ENCODE data around the gene POLR2J.
"Not testable (repeated sequence)": the region's sequence is repeated elsewhere in the genome, so short reads cannot be mapped to it uniquely, and the experiment has no call there.

DNA sequence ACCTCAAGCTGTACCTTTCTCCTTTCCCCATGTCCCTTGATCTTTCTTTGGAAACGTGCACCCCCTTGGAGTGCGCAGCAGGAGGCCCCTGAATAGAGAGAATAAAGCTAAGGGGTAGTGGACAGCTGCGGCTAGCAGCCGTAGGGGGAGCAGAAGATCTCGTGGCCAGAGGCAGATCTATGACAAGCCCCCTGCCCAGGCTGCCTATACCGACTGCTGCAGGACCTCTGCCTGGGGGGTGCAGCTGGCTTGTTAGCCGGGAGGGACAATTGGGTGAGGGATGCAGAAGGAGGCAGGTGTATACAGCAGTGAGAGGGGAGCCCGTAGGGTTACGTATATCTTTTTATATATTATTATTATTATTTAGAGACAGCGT lies 475 bp upstream of the POLR2J start:
- TF ChIP-seq, protein P1, sequence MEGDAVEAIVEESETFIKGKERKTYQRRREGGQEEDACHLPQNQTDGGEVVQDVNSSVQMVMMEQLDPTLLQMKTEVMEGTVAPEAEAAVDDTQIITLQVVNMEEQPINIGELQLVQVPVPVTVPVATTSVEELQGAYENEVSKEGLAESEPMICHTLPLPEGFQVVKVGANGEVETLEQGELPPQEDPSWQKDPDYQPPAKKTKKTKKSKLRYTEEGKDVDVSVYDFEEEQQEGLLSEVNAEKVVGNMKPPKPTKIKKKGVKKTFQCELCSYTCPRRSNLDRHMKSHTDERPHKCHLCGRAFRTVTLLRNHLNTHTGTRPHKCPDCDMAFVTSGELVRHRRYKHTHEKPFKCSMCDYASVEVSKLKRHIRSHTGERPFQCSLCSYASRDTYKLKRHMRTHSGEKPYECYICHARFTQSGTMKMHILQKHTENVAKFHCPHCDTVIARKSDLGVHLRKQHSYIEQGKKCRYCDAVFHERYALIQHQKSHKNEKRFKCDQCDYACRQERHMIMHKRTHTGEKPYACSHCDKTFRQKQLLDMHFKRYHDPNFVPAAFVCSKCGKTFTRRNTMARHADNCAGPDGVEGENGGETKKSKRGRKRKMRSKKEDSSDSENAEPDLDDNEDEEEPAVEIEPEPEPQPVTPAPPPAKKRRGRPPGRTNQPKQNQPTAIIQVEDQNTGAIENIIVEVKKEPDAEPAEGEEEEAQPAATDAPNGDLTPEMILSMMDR (IDR thresholded peaks at IDR 0.05): not testable (repeated sequence)
- not testable (repeated sequence) for TF ChIP-seq POLR2A (IDR thresholded peaks at IDR 0.05)
